K562 (cell line): ENCODE measurements around the gene ZNF8. TPM values are rescaled to one million over a fixed set of nuclear protein-coding genes. Genes with fewer than 3 reads are reported as not detected.

Source experiments
- BRF1 ChIP-seq: IDR thresholded peaks from 3 replicates; pipeline ENCODE4 v1.6.1; 2011; ENCODE audit warnings: borderline replicate concordance, mild to moderate bottlenecking; ENCODE audit not compliant: insufficient read length; ENCODE audit errors: extremely low read depth
- ELF4 ChIP-seq: fragments of 450-650 bp; formaldehyde crosslinking; IDR thresholded peaks from 2 replicates; pipeline ENCODE4 v1.4.0; 2022; ENCODE audit warnings: missing genetic modification characterization
- GTF3C2 ChIP-seq: IDR thresholded peaks from 3 replicates; pipeline ENCODE4 v1.6.1; 2011; ENCODE audit warnings: borderline replicate concordance, mild to moderate bottlenecking, moderate library complexity; ENCODE audit not compliant: insufficient read length; ENCODE audit errors: extremely low read depth
- KLF6 ChIP-seq: fragments of 250-450 bp; sonication (Bioruptor Pico); IDR thresholded peaks from 2 replicates; pipeline ENCODE4 v1.4.0; 2020; ENCODE audit warnings: mild to moderate bottlenecking, moderate library complexity, borderline replicate concordance
- LCOR ChIP-seq: sonication (generic); formaldehyde crosslinking; IDR thresholded peaks from 2 replicates; pipeline ENCODE4 v1.8.0; 2022; ENCODE audit warnings: mild to moderate bottlenecking, missing genetic modification reagents
- MYBL2 ChIP-seq, 2 experiments: fragments of 450-650 bp in 1 of 2; sonication (generic) in 1 of 2; formaldehyde crosslinking in 1 of 2; IDR thresholded peaks; 2 replicates each; pipeline versions ENCODE4 v1.6.1 to v1.8.1; 2017 to 2022; ENCODE audit warnings: borderline replicate concordance in 1 of 2, inconsistent platforms in 1 of 2, low read depth in 1 of 2, mild to moderate bottlenecking in 1 of 2, missing genetic modification reagents in 1 of 2, moderate library complexity in 1 of 2
- NCOA6 ChIP-seq: fragments of 450-650 bp; IDR thresholded peaks from 2 replicates; pipeline ENCODE4 v1.6.1; 2017; ENCODE audit warnings: mild to moderate bottlenecking
- PRMT5 ChIP-seq: sonication (generic); formaldehyde crosslinking; IDR thresholded peaks from 2 replicates; pipeline ENCODE4 v1.5.0; 2020; ENCODE audit warnings: missing genetic modification reagents
- XRCC4 ChIP-seq: IDR thresholded peaks from one replicate; pipeline ENCODE4 v1.6.1; 2011; ENCODE audit not compliant: insufficient read depth, insufficient read length; ENCODE audit errors: extremely low read depth
- ZNF197 ChIP-seq: fragments of 200-800 bp; sonication (Bioruptor generic); IDR thresholded peaks from 2 replicates; pipeline ENCODE4 v1.6.1; 2016; ENCODE audit warnings: low read depth, missing genetic modification characterization, missing compliant biosample characterization
- ZNF398 ChIP-seq: fragments of 250-450 bp; sonication (Bioruptor Pico); IDR thresholded peaks from 2 replicates; pipeline ENCODE4 v1.8.0; 2021; ENCODE audit warnings: moderate library complexity, mild to moderate bottlenecking, inconsistent platforms
- polyA plus RNA-seq, 8 experiments: library from polyadenylated mRNA; depleted of rRNA in 4 of 8; stranded (reverse) in 5 of 8; unstranded in 3 of 8; fragments of >200 nt; fragmentation: Nextera tagmentation in 2 of 8; fragmentation: Illumina TruSeq in 1 of 8; extraction: Ambion mirVana in 2 of 8; extraction: Trizol in 1 of 8; gene quantifications; 2 replicates each; pipeline versions ENCODE4 v1.2.1 to v1.2.3, GENCODE V29; 2011 to 2014; ENCODE audit warnings: inconsistent platforms in 1 of 8, missing spikeins in 1 of 8
- total RNA-seq, 7 experiments: library from RNA; depleted of rRNA in 6 of 7; stranded (reverse); fragments of >200 nt in 6 of 7; fragmentation: Illumina TruSeq in 2 of 7; extraction: Trizol in 2 of 7; gene quantifications; 2 replicates each; pipeline versions ENCODE4 v1.2.1 to v1.2.3, GENCODE V29; 2011 to 2021; ENCODE audit warnings: low replicate concordance in 1 of 7
- TF ChIP-seq, protein P1 (sequence below): fragments of 250-450 bp; sonication (Bioruptor Pico); IDR thresholded peaks from 2 replicates; pipeline ENCODE4 v1.5.0; 2022; ENCODE audit warnings: mild to moderate bottlenecking
- TF ChIP-seq, protein P2 (sequence below): fragments of 200-800 bp; sonication (Bioruptor generic); IDR thresholded peaks from 2 replicates; pipeline ENCODE4 v1.6.1; 2016; ENCODE audit warnings: missing genetic modification characterization, missing compliant biosample characterization

Gene ZNF8
- total and polyA plus RNA-seq, 9 of the 15 experiments (the other 6 are each of a cell fraction or from before 2014, with no cell fraction given), result 0.71 to 7.7 (median 4.7) TPM

GRCh38 chr19:58326914-58327726 is 48.4 kb downstream of the ZNF8 start, which contains the start of gene ZSCAN22 (continued):
- no peak for TF ChIP-seq PRMT5
- TF ChIP-seq, protein P1, sequence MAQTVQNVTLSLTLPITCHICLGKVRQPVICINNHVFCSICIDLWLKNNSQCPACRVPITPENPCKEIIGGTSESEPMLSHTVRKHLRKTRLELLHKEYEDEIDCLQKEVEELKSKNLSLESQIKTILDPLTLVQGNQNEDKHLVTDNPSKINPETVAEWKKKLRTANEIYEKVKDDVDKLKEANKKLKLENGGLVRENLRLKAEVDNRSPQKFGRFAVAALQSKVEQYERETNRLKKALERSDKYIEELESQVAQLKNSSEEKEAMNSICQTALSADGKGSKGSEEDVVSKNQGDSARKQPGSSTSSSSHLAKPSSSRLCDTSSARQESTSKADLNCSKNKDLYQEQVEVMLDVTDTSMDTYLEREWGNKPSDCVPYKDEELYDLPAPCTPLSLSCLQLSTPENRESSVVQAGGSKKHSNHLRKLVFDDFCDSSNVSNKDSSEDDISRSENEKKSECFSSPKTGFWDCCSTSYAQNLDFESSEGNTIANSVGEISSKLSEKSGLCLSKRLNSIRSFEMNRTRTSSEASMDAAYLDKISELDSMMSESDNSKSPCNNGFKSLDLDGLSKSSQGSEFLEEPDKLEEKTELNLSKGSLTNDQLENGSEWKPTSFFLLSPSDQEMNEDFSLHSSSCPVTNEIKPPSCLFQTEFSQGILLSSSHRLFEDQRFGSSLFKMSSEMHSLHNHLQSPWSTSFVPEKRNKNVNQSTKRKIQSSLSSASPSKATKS (CRISPR knock-in tag), result no peak
- TF ChIP-seq BRF1, result no peak
- TF ChIP-seq LCOR, result peak; percentile 84; the same call in 1 of the 2 replicates
- TF ChIP-seq XRCC4, result no peak
- no peak for TF ChIP-seq GTF3C2
- TF ChIP-seq ZNF197 (CRISPR knock-in tag), result 0 out of 2 replicates have a peak, but pooled peaks have one; percentile 68
- TF ChIP-seq ELF4, result no peak; the same call in 1 of the 2 replicates
- TF ChIP-seq ZNF398 (CRISPR knock-in tag), result no peak
- TF ChIP-seq KLF6 (CRISPR knock-in tag), result no peak
- TF ChIP-seq, protein P2, sequence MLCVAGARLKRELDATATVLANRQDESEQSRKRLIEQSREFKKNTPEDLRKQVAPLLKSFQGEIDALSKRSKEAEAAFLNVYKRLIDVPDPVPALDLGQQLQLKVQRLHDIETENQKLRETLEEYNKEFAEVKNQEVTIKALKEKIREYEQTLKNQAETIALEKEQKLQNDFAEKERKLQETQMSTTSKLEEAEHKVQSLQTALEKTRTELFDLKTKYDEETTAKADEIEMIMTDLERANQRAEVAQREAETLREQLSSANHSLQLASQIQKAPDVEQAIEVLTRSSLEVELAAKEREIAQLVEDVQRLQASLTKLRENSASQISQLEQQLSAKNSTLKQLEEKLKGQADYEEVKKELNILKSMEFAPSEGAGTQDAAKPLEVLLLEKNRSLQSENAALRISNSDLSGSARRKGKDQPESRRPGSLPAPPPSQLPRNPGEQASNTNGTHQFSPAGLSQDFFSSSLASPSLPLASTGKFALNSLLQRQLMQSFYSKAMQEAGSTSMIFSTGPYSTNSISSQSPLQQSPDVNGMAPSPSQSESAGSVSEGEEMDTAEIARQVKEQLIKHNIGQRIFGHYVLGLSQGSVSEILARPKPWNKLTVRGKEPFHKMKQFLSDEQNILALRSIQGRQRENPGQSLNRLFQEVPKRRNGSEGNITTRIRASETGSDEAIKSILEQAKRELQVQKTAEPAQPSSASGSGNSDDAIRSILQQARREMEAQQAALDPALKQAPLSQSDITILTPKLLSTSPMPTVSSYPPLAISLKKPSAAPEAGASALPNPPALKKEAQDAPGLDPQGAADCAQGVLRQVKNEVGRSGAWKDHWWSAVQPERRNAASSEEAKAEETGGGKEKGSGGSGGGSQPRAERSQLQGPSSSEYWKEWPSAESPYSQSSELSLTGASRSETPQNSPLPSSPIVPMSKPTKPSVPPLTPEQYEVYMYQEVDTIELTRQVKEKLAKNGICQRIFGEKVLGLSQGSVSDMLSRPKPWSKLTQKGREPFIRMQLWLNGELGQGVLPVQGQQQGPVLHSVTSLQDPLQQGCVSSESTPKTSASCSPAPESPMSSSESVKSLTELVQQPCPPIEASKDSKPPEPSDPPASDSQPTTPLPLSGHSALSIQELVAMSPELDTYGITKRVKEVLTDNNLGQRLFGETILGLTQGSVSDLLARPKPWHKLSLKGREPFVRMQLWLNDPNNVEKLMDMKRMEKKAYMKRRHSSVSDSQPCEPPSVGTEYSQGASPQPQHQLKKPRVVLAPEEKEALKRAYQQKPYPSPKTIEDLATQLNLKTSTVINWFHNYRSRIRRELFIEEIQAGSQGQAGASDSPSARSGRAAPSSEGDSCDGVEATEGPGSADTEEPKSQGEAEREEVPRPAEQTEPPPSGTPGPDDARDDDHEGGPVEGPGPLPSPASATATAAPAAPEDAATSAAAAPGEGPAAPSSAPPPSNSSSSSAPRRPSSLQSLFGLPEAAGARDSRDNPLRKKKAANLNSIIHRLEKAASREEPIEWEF (CRISPR knock-in tag), result no peak
- TF ChIP-seq MYBL2 (IDR thresholded peaks at IDR 0.05; ENCODE audit: low read depth), result 0 out of 2 replicates have a peak, but pooled peaks have one; percentile 27
- TF ChIP-seq MYBL2 (CRISPR knock-in tag; IDR thresholded peaks at IDR 0.05; ENCODE audit: borderline replicate concordance), result no peak
- no peak for TF ChIP-seq NCOA6
